ENCODE results near the gene GARIN5B. TPM values are rescaled to one million over a fixed set of nuclear protein-coding genes. Genes with fewer than 3 reads are reported as not detected.

The GARIN5B gene
- total RNA-seq, 1 donor from 2014 or later, result 0.27 TPM

DNA sequence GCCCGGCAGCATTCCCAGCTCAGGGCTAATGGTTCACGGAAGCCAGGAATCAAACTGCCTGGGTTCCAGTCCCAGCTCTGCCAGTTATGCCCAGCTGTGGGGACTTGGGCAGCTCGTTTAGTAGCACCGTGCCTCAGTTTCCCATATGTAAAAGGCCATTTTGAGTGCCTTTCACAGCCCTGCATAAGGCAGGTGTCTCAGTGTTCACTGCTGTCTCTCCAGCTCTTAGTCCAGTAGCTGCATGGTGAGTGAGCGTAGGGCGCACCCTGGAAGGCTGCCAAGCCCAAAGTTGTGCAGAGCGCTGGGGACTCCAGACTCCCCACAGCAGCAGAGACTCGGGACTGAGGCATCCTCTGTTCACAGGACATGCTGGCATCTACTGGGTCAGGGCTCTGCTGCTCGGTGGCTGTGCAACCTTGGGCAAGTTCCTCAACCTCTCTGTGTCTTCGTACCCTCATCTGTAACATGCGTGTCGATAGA lies 28.2 kb upstream of the GARIN5B start:
- H3K4me3 Mint-ChIP-seq, result no peak overlapping the region
- peaks cover 20% of the 10 kb centered on the region for H3K36me3 Mint-ChIP-seq
- DNase-seq (ENCODE audit: low spot score in 2 of 2, unreplicated experiment in 2 of 2), result no peak
- H3K27me3 Mint-ChIP-seq (ENCODE audit: low read depth), result no peaks in the 10 kb centered on the region
- peaks cover 45% of the 10 kb centered on the region for H3K4me1 Mint-ChIP-seq
- H3K9me3 Mint-ChIP-seq, result no peaks in the 10 kb centered on the region
- TF ChIP-seq, protein P1, sequence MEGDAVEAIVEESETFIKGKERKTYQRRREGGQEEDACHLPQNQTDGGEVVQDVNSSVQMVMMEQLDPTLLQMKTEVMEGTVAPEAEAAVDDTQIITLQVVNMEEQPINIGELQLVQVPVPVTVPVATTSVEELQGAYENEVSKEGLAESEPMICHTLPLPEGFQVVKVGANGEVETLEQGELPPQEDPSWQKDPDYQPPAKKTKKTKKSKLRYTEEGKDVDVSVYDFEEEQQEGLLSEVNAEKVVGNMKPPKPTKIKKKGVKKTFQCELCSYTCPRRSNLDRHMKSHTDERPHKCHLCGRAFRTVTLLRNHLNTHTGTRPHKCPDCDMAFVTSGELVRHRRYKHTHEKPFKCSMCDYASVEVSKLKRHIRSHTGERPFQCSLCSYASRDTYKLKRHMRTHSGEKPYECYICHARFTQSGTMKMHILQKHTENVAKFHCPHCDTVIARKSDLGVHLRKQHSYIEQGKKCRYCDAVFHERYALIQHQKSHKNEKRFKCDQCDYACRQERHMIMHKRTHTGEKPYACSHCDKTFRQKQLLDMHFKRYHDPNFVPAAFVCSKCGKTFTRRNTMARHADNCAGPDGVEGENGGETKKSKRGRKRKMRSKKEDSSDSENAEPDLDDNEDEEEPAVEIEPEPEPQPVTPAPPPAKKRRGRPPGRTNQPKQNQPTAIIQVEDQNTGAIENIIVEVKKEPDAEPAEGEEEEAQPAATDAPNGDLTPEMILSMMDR (IDR thresholded peaks at IDR 0.05; ENCODE audit: unreplicated experiment), result no peak
- H3K27ac Mint-ChIP-seq, result no peak overlapping the region

DNA sequence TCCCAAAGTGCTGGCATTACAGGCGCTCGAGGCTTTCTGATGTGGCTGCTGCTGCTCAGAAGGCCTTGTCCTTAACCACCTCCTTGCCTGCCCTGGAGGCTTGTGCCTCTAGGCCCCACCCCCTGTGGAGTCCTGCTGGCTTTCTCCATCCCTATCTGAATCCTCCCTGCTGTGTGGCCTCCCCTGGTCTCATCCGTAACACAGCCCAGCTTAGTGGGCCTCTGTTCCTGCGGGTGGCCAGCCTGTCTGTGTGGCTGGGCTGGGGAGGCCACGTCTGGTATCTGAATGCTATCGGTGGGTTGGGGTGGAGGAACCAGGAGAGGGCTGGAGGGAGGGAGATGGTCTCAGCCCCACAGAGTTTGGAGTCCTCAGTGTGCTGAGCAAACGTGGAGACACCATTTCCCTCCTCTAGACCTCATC lies 27.4 kb upstream of the GARIN5B start:
- H3K27me3 Mint-ChIP-seq (ENCODE audit: low read depth), result no peaks in the 10 kb centered on the region
- peaks cover 20% of the 10 kb centered on the region for H3K36me3 Mint-ChIP-seq
- H3K4me3 Mint-ChIP-seq, result no peak overlapping the region
- peaks cover 47% of the 10 kb centered on the region for H3K4me1 Mint-ChIP-seq
- no peak overlapping the region for H3K27ac Mint-ChIP-seq
- no peaks in the 10 kb centered on the region for H3K9me3 Mint-ChIP-seq
- TF ChIP-seq, protein P1 (IDR thresholded peaks at IDR 0.05; ENCODE audit: unreplicated experiment), result no peak
- no peak for DNase-seq (ENCODE audit: low spot score in 2 of 2, unreplicated experiment in 2 of 2)

DNA sequence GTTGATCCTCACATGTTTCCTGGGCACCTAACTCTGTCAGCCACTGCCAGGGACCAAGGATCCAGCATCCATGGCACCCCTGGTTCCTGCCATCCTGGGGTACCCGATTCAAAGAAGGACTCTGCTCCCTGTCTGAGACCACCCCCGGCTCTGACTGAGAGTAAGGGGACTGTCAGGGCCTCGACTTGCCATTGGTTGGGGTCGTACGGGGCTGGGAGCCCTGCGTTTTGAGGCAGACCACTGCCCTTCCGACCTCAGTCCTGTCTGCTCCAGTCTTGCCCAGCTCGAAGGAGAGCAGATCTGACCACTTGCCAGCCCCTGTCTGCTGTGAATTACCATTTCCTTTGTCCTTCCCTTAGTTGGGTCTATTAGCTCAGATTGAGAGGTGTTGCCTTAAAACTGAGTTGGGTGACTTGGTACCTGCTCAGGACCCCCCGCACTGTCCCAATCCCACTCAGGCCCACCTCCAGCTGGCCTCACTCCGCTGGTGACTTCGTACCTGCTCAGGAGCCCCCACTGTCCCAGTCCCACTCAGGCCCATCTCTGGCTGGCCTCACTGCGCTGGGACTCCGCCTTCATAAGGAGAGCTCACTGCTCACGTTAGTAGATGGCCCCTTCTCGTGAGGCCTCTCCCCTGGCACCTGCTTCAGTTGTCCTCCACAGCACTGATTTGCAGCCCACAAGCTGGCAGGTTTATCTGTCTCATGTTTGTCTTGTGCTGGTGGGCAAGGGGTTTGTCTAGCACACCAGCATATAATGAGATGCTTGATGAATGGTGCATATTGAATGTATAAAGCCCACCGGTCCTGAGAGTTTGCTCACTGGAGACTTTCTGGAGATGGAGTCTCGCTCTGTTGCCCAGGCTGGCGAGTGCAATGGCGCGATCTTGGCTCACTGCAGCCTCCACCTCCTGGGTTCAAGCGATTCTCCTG lies 26.6 kb upstream of the GARIN5B start:
- Mint-ChIP-seq H3K27ac (peak overlapping the region; percentile 50), H3K36me3 (peaks cover 20% of the 10 kb centered on the region), H3K4me1 (peaks cover 52% of the 10 kb centered on the region), H3K9me3 (no peaks in the 10 kb centered on the region), H3K4me3 (no peak overlapping the region), H3K27me3 (ENCODE audit: low read depth) (no peaks in the 10 kb centered on the region)
- no peak for DNase-seq (ENCODE audit: low spot score in 2 of 2, unreplicated experiment in 2 of 2)
- TF ChIP-seq, protein P1 (IDR thresholded peaks at IDR 0.05; ENCODE audit: unreplicated experiment), result no peak

DNA sequence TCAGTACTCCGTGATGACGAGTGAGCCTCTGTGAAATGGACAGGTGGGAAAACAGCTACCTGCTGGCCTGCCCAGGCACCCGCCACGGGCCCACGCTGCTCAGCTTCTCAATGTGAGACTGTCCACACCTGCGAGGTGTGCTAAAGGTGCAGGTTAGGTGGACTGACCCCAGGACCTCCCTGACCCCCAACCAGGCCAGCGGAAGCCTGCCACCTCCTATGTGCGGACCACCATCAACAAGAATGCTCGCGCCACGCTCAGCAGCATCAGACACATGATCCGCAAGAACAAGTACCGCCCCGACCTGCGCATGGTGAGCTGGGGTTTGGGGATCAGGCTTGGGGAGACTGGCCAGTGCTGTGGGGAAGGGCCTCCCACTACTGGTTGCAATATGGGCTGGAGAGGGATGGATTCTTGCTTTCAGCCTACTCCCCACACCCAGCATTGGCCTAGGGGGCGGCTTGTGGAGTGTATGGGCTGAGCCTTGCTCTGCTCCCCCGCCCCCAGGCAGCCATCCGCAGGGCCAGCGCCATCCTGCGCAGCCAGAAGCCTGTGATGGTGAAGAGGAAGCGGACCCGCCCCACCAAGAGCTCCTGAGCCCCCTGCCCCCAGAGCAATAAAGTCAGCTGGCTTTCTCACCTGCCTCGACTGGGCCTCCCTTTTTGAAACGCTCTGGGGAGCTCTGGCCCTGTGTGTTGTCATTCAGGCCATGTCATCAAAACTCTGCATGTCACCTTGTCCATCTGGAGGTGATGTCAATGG lies 24.9 kb upstream of the GARIN5B start:
- H3K9me3 Mint-ChIP-seq, result no peaks in the 10 kb centered on the region
- peaks cover 20% of the 10 kb centered on the region for H3K36me3 Mint-ChIP-seq
- H3K27me3 Mint-ChIP-seq (ENCODE audit: low read depth), result no peaks in the 10 kb centered on the region
- H3K4me1 Mint-ChIP-seq, result peaks cover 55% of the 10 kb centered on the region
- TF ChIP-seq, protein P1 (IDR thresholded peaks at IDR 0.05; ENCODE audit: unreplicated experiment), result no peak
- no peak for DNase-seq (ENCODE audit: low spot score in 2 of 2, unreplicated experiment in 2 of 2)
- H3K4me3 Mint-ChIP-seq, result peak overlapping the region; percentile 99
- H3K27ac Mint-ChIP-seq, result peak overlapping the region; percentile 30

DNA sequence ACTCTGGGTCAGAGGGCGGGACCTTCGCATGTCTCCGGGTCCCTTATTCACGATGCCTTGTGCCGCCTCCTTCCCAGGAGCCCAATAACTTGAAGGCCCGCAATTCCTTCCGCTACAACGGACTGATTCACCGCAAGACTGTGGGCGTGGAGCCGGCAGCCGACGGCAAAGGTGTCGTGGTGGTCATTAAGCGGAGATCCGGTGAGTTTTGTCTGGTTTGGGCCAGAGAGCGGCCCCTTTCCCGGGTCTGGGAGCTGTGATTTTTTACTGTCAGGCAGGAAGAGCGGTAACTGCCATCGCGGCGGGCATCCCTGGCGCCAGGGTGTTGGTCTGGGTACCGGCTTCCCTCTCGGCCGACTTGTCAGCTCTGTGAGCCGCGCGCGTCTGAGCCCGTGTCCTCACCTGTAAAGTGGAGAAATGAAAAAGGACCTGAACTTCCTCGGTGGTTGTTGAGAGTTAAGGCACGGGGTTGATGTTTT lies 23.5 kb upstream of the GARIN5B start:
- Mint-ChIP-seq H3K9me3 (no peaks in the 10 kb centered on the region), H3K4me1 (peaks cover 55% of the 10 kb centered on the region), H3K36me3 (peaks cover 20% of the 10 kb centered on the region), H3K4me3 (peak overlapping the region; percentile 99), H3K27me3 (ENCODE audit: low read depth) (no peaks in the 10 kb centered on the region), H3K27ac (peak overlapping the region; percentile 97)
- TF ChIP-seq, protein P1 (IDR thresholded peaks at IDR 0.05; ENCODE audit: unreplicated experiment), result no peak
- no peak for DNase-seq (ENCODE audit: low spot score in 2 of 2, unreplicated experiment in 2 of 2)
